GM21723 (cell line): ENCODE measurements around the gene MOCOS.

Experiments used
- ATAC-seq: cut with Tn5 transposase; IDR thresholded peaks from one replicate; pipeline ENCODE4 v1.9.1; 2021; ENCODE audit warnings: mild to moderate bottlenecking, moderate library complexity; ENCODE audit not compliant: unreplicated experiment

MOCOS gene

DNA sequence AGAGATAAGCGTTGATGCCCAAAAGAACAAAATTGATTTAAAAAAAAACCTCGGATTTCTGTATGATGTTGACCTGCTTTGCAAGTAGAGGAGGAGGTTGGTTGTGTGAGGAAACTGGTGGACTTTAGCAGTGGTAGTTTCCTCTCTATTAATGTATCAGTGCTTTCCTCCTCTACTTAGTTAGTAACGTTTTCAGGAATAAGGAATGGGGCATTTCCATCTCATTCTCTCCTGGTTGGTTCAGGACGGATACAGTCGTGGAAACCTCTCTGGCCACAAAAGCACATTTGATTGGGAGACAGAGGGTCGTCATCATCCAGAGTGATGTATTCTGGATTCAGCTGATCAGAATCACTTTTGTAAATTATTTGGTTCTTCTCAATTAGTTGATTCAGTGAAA lies 111.7 kb downstream of the MOCOS start:
- ATAC-seq: no peak

DNA sequence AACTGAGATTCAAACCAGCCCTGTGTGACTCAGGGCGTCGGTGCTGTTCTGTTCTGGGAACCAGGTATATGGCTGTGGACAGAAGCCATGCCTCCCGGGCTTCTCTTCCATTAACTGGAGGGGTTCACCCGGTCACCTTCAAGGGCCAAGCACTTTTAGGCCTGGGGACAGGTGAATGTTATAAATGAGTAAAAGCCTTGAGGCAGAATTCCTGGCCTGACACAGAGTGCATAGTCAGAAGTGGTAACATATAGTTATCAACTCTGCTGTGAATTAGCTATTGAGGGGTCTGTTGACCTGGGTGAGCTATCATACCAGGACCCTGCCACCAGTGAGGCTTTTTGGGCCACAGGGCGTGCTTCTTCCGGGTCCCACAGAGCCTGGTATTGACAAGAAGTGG lies 112.9 kb downstream of the MOCOS start:
- ATAC-seq: no peak

DNA sequence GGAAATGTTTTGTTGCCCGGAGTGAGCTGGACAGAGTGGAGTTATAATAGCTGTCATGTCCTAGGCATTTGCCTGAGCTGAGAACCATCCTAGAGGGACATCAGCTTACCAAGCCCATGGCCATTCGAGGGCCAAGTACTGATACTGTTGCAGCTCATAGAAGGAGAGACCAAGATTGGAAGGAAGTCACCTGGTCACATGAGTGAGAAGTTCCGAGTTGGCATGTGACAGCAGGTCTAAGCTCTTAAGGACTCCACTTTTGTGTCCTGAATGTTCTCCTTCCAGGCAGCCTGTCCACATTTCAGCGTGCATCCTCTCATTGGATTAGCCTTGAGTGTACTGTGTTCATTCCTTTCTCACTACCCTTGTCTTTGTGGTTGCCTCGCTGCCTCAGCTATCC lies 114.6 kb downstream of the MOCOS start:
- no peak for ATAC-seq

DNA sequence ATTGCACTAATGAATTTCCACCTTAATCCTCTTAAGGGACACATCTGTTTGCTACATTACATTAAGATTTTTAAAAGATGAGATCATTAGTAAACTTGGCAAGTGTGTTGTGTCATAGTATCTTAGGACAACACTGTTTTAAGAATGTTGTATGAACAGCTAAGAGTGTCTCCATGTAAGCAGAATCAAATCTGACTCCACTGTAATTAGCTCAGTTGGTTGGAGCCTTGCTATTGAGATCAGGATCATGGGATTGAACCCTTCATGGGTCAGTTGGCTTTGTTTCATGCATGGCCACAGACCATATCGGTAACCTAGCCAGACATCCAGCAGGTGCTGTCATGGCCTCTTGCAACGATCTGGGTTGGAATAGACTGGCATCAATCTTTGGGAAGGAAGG lies 115.4 kb downstream of the MOCOS start:
- ATAC-seq: no peak

DNA sequence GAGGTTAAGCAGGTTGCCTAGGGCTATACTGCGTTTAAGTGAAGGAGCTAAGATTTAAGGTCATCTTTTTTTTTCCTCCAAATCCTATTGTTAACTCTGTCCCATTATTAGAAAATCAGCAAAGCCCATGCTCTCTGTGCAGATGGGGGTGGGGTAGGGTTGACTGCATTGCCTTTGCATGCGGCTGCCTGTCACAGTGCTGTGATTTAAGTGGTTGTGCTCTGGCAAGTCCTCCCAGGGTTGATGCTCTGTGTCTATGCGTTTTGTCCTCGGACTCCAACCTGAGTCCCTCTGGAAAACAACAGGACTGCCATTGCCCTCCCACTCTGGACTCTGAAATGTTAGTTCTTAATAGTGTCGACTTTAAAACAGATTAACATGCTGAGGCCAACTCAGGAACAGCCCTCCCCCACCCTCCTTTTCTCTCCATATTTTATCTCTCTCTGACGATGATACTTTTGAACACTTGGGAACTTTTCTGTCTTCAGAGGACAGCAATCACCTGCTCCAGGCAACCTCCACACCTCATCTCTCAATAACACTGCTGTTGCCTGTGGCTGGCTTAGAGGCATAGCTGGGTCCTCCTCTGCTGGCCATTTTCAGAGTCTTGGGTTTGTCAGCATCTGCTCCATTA lies 116.0 kb downstream of the MOCOS start:
- ATAC-seq: no peak

DNA sequence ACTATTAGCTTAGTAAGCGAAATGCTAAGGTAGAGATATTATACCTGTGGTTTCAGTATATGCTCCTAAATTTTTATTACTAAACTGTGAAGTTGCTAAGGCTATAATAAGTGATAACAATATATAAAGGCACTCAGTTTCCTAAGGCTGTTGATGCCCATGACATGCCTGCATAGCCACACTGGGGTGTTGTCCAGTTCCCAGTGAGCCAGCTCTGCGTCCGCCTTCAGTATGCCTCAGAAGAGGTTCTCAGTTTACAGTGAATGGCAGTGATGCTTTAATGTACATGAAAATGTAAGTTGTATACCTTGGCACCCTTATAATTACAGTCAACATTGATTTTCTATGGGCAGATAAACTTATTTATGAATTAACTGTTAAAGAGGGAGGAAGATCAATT lies 117.4 kb downstream of the MOCOS start:
- no peak for ATAC-seq

DNA sequence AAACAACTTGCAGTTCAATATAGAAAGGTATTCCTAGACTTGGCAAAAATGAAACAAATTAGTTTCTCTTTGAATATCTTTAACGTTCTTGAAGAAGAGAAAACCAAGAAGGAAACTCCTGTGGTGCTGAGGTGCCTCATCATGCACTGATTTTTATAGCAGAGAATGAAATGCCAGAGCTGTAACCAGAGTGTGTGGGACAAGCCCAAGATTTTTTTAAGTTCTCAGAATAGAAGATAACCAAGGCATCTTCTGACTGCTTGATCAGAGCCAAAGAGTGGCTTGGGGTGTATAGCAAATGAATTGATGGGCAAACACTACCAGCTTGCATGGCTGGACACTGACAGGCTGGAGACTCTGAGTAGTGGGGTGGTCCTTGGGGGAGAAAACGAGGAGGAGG lies 118.1 kb downstream of the MOCOS start:
- no peak for ATAC-seq

DNA sequence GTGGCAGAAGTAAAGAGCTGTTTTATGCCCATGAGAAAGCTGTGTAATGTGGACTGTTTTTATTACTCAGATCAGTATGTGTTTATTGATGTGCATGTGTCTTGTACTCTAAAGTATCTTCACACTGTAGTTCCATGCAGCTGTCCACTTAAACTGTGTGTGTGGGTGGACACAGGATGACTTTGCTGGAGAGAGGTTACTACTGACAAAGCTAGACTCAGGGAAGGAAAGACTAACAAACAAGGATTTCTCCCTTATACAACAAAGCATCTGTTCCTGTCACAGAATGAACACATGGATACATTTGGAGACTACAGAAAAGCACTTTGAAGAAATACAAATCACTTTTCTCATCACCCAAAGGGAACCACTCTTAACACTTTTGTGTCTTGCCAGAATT lies 120.2 kb downstream of the MOCOS start:
- no peak for ATAC-seq

DNA sequence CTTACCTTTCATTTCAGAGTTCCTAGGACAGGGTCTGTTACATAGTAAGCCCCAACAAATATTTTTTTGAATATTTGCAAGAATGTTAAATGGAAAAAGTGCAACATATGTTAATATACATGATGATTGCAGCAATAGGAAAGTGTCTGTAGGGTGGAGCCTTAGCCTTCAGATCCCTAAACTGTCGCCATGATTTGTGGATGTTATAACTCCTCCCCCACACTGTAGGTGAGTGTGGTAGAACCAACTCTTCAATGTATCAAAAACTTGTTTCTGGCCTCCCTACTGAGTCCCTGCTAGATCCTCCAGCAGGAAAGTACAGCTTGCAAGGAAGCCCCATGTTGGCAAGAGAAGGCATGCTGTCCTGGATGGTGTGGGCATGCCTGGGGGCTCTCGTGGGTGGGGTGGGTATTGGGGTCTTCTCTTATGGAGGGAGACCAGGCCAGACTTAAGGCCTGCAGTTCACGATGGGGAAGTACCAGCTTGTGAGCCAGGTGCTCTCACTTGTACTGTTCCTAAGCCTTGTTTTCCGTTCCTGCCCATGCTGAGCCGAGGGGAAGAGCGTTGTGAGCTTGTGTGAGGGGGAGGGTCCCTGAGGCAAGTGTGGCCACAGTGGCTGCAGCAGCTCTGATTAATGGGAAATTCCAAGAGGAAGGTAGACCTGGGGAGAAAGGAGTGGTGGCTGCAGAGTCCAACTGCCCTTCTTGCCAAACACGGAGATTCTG lies 121.6 kb downstream of the MOCOS start:
- no peak for ATAC-seq

DNA sequence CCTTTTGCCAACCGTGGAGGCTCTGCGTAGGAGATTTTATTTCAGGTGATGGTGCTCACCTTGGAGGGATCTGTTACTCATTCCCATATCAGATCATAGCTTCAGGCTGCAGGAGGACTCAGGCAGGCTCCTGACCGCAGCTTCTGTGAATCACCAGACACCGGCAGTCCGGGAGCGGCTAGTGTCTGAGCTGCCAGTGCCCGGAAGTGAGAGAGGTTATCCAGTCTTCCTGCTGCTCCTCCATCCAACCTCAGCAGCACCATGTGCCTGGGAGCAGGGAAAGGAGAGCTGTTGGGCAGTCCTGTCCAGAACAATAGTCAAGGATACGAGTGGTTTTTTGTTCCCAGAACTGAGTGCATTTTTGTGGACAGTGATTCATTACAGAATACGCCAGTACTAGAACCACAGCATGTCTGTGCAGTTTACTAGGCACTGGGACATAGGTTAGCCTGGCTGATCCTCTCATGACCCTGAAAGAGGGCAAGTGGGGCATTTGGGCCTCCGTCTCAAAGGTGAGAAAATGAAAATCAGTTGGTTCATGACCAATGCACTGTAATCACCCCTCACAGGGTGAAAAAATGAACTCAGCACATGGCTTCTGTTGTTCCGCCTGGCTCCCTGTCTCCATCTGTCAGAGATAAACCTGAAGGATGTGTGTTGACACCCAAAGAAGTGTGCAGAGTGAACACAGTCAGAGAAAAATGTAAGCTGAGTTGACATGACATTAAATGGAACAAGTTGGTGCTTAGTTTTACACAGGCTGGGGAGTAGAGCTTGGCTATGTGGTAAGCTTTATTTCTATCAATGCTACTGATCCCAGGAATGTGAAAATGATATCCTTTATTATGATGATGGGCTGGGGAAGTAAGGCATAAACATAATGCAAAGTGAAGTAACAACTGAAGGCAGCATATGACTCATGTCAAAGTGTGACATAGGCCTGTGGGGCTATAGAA lies 122.4 kb downstream of the MOCOS start:
- ATAC-seq: no peak

DNA sequence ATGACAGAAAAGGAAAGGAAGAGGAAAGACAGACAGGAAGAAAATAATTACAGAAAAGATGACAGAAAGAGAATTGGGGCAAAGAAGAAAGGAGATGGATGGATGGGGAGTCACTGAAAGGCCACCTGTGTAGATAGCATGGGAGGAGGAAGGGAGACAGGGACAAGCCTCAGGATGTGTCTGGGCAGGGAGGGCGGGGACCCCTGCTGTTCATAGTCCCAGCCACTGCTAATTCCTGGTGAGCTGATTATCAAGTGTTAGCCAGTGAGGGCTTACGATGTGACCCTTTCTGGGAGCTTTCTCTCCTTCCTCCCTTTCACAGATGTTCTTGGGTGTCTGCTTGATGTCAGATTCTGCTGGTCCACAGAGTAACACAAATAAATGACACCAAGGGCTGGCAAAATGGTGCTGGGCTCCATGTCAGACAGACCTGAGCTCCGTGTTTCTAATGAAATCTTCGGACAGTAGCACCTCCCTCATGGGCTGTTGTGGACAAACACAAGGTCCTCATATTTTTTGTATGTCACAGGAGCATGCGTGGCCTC lies 123.8 kb downstream of the MOCOS start:
- ATAC-seq: no peak

DNA sequence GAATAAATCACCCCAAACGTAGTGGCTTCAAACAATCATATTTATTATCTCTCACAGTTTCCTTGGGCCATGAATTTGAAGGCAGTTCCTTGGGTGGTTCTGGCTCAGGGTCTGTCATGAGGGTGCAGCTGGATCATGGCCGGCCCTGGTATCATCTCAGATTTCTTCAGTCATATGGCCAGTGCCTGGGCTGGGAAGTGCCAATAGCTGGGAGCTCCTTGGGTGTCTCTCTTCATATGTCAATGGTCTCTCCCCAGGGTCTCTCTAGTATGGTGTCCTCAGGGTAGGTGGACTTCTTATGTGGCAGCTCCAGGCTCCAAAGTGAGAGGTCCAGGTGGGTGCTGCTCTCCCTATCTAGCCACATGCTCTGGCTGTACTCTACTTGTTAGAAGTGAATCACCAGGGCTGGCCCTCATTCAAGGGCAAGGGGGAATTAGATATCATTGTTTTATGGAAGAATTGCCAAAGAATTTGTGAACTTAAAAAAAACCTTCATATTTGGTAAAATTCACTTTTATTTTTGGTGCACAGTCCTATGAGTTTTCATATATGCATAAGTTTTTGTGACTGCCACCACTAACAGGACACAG lies 125.6 kb downstream of the MOCOS start:
- ATAC-seq: no peak

DNA sequence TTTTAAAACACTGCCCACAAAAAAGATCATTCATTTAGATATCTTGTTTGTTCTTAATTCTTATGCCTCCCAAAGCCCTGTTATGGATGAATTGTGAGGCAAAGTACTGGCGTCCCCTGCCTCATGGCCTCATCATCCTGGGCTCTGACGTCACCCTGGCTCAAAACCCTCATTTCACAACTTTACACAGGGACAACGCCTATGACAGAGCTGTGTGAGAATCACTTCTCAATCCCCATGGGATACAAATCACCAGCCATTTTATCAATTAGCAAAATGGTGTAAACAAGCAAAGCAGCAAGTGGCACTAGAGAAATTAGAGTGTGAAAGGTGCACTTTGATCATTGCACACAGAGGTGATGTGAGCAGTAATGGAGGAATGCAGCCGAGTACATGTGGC lies 126.8 kb downstream of the MOCOS start:
- ATAC-seq: no peak

DNA sequence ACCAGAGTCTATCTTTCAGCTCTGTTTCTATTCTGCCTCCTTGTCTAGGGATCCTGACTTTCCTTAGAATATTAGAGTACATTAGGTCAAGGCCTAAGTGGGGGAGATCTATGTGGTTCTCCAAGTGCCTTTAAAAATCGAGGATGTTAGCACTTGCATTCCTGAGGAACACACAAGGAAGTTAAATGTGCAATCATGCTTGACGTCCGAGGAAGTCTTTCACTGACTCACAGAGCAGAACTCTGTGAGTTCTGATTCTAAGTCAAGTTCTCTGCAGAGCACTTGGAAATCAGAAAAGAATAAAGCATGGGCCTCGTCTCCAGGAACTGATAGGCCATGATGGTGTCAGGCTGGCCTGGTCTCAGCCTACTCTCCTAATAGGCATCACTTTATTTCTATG lies 127.5 kb downstream of the MOCOS start:
- no peak for ATAC-seq

DNA sequence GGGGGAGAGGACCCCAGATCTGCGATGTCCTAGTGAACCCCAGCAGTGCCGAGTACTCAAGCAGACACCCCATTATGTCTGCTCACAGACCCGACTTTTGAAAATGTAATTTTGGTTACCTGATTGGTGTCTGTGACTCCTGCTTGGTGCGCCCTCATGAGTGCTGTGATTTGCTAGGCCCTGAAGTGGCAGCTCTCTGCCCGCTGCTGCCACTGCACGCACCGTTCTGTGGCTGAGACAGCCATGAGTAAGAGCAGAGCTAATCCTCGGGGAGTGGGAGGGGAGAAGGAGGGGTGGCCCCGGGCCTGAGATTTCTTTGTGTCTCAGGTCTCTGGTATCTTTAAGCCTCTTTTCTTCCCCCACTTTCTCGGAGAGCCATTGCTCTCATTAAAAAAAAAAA lies 128.4 kb downstream of the MOCOS start:
- ATAC-seq: no peak

DNA sequence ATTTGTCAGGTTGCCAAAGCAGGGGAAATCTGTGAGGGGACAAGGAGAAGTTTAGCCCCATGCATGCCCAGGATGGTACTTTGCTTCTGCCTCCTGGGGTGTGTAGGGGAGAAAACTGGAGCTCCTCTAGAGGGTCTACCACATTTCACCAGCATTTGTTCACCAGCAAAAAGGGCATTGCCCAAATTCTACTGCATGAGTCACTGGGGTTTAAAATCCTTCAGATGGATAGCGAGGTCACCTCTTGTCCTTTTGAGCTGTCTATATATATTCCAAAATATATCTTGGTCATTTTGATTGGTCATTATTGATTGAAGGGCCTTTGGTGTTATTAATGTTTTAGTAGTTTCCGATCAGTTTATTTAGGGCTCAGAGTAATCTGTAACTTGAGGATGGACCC lies 128.9 kb downstream of the MOCOS start:
- ATAC-seq: no peak
